KBM-7 (cell line): ENCODE measurements around the gene KCNAB1.

Experiments
- DNase-seq: peaks from one replicate; pipeline ENCODE4 v3.0.0-alpha.2; 2015
- in situ Hi-C: fragments of 300-500 bp; cut with MboI; formaldehyde crosslinking; loops from 2 replicates; pipeline ENCODE4 v1.14.3; 2020; ENCODE audit warnings: low sequenced_read_pairs, low pct_unique_long_range_greater_than_20kb, mixed read lengths

Gene KCNAB1

GRCh38 chr3:156293566-156293965 lies 173.2 kb downstream of the KCNAB1 start:
- in situ Hi-C loops = no loop called here
- DNase-seq = no peak

DNA sequence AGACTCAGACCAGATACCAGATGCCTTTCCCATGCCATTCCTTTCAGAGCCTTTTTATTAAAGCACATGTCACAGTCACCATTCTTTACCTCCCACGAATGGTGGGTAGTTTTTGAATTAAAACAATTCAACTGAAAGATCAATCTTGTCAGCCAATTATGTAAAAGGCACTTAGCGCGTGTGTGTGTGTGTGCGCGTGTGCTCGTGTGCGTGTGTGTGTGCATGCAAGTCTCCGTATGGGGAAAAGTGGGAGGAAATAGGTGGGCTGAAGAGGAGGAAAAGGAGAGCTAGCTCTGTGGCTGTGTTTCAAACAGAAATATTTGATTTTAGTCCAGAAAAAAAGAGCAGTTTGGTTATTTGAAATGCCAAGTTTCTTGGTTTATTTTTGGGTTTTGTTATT lies 177.2 kb downstream of the KCNAB1 start:
- in situ Hi-C loops = no loop called here
- no peak for DNase-seq

GRCh38 chr3:156298014-156298413 lies 177.6 kb downstream of the KCNAB1 start:
- no peak for DNase-seq
- in situ Hi-C loops = no loop called here

DNA sequence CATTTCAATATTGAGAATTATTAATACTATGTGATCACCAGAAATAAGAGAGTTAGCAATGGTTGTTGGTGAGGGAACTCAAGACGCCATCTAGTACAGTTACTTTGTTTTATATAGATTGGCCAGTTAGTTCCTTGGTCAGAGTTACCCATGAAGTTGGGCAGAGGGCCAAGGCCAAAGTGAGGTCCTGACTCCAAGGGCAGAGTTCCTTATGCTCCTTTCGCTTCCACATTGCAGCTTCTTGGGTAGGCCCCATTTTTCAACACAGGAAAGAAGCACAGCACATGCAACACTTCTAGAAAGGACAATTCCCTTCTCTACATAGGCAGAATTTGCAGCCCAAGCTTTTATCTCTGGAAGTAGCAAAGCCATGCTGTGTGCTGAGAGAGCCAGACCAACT lies 178.6 kb downstream of the KCNAB1 start:
- no peak for DNase-seq
- in situ Hi-C loops = no loop called here

DNA sequence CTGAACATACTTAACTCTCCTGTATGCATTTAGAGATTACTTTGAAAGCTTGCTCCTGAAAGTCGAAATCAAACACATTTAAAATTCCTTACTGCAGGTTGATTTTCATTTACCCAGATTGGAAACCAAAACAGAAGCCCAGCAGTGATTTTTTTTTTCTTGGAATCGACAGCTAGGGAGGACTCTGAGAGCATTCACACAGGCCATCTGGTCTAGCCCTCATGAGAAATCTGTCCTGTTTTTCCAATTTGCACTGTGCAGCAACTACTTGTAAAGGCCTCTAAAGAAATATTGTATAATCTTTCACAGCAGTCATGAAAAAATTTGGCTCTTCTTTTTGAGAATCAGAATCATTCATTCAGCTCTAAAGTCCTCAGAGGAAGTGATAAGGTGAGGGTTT lies 179.2 kb downstream of the KCNAB1 start:
- no peak for DNase-seq

DNA sequence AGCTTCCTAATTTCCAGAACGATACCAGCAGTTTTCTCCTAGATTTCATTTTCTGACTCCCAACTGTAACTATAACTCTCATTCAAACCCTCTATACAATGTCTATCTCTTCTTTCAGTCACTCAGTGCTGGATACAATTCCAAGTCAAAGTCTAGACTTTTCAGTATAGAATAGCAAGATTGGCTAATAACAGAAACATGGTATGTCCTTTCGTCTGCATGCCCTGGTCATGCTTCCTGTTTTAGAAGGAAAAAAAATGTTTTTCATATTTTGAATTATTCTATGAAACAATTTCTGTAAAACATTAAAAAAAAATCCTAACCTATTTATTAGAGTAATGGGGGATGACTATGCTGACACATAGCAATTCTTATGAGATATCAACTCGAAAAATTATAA lies 180.0 kb downstream of the KCNAB1 start:
- in situ Hi-C loops = no loop called here
- no peak for DNase-seq

More for the DNA sequence above, 179.2 kb downstream of the KCNAB1 start:
- in situ Hi-C loops = no loop called here

GRCh38 chr3:156300929-156301840 lies 180.8 kb downstream of the KCNAB1 start:
- DNase-seq = peak; percentile 24
- in situ Hi-C loops = no loop called here

DNA sequence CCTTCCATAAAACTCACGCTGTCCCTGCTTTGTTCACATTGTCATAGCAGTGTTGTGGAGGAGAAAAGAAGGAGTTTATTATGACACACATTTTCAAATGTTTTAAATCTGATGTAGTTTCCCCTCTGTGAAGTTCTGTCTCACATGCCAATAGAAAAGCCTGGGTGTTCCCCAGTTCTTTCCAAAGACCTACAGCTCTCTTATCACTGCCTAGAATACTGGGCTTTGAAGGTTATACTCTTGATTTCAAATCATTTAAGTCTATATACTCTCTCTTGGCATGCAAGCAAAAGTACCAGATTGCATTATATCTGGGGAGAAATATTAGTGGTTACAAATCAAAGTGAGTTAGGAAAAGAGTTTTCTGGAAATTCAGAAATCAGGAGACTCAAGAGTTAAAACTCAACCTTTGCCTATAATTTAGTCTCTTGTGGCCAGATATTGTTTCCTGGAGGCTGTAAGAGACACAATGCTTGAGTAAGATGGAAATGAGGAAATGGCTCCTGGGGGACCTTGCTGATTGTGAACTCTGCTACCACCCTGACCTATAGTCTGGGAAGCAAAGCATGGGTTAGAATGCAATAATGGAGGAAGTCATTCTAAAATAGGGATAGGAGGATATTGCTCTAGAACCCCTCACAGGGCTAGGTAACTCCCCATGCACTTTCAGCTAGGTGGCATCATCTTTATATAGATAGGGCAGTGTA lies 182.8 kb downstream of the KCNAB1 start:
- no peak for DNase-seq
- in situ Hi-C loops = no loop called here

DNA sequence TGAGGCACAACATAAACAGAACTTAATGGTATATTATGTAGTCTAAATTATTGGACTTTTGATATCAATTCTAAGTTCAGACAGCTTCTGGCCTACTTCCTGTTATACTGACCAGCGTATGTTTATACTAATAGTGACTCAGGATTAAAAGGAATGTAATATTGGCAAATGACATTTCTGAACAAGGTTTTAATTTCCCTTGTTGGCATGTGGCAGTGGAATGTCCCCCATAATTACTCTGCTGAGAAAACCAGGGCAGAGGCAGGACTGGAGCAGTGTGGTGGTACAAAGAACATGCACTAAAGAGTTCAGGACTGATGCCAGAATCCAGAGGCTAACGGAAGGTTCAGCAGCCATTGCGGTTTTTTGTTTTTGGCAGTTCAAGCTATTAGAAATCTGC lies 184.0 kb downstream of the KCNAB1 start:
- in situ Hi-C loops = no loop called here
- DNase-seq = no peak

- in situ Hi-C loops = no loop called here
- no peak for DNase-seq
Observed at GRCh38 chr3:156305672-156306071, 185.3 kb downstream of the KCNAB1 start.

DNA sequence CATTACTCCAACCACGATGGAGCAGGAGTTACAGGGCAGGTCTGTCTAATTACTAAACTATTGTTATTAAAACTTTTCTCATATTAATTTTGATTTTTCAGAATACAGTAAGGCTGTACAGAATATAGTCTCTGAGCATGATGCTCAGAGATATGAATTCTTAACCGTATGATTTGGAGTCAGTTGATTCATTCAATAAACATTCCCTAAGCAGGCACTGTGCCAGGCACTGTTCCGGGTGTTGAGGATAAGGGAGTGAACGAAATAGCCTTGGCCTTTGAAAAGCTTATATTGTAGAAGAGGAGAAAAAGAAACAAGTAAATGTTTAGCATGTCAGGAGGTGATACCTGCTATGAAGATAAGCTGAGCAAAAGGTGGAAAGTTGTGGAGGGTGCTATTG lies 187.3 kb downstream of the KCNAB1 start:
- in situ Hi-C loops = no loop called here
- DNase-seq = no peak

DNA sequence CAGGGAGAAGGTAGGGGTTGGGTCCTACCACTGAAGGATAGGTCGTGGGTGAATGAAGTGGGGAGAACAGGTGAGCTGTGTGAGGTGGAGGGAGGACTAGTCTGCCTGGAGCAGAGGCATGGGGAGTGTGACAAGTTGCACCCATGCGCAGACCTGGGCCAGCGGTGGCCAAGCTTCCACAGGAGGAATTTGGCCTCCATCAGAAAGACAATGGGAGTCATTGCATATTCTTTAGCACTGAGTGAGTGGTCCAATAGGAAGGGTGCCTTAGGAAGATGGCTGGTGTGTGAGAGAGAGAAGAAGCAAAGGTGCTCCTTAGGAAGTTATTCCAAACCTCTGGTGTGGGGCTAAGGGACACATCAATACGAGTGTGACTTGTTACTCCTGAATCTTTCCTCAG lies 191.1 kb downstream of the KCNAB1 start:
- in situ Hi-C loops = no loop called here

GRCh38 chr3:156311930-156312329 lies 191.6 kb downstream of the KCNAB1 start:
- in situ Hi-C loops = no loop called here
- DNase-seq = no peak

More for the DNA sequence above, 191.1 kb downstream of the KCNAB1 start:
- DNase-seq = no peak

DNA sequence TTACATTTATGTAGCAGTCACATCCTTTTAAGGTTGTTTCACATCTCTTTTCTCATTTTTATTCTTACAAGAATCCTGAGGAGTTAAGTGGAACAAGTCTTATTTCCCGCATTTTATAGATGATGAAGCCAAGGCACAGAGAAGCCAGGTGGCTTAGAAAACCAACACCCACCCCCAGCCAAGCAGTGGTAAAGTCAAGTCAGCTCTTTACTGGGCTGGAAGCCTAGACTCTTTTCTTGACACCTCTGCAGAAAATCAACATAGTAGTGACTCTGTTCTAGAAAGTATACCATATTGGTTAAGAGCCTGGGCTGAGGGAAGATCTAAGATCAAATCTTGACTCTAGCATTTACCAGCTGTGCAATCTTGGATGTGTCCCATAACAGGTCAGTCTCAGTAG lies 195.7 kb downstream of the KCNAB1 start:
- in situ Hi-C loops = no loop called here
- DNase-seq = no peak

DNA sequence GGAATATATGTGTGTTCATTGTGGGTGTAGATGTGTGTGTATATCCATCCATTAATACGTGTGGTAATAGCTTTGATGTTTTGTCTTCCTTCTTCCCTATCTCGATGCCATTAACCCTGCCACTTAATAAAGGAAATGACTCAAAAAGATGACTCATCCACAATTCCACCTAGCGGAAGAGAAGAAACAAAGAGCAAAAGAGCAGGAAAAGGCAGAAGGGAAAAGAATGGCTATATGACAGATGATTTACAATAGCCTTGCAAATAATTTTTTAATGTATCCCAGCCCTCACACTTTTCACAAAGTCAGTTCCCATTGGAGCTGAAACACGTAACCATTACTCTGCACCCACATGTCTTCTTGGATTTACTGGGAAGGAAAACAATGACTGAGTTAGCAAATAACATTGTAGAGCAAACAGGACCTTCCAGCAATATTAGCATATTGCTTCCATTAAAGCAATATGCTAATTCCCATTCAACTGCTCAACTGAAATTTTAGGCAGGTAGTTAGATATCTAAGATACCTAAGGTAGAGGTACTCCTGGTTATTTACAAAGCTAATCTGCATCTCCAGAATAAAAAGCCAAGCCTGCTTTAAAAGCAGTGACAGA lies 197.2 kb downstream of the KCNAB1 start:
- in situ Hi-C loops = no loop called here
- no peak for DNase-seq

GRCh38 chr3:156321945-156322344 lies 201.6 kb downstream of the KCNAB1 start:
- DNase-seq = no peak
- in situ Hi-C loops = no loop called here

DNA sequence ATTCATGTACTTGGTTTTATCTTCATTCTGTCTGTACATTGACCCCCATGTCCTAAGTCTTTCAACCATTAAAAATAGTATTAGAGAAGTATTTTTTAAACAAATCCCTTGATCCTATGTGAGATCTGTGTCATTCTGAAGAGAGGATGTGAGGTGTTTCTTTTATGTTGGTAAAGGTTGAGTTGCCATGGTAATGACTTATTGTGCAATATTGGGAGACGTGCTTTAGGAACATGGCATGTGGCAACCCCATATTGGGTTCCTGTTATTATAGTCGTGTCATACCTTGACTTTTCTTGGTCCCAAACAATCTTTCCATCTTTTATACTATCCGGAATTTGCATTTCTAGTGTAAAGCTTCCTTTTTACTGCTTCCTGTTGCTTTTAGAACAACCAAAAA lies 203.1 kb downstream of the KCNAB1 start:
- DNase-seq = no peak
- in situ Hi-C loops = no loop called here

DNA sequence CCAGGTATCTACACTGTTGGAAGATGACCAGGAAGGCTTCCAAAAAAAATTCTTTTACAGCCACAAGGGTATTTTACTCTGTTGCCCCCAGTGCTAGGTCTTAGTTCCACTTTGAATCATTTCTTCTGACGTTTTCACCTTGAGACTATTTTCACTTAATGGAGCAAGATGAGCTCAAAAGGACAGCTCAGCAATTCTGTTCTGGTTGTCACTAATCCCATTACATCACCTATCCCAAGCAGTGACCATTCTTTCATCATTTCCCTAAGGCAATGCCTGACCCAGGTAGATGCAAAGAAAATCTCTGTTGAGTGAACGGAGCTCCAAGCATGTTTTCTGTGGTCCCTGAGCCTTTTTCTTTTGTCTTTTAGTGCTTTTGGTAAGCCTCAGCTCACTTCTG lies 210.0 kb downstream of the KCNAB1 start:
- DNase-seq = no peak
- in situ Hi-C loops = no loop called here

- in situ Hi-C loops = no loop called here
- DNase-seq = no peak
Observed at GRCh38 chr3:156332304-156332703, 211.9 kb downstream of the KCNAB1 start.
